ENCODE results near the gene USF2.

USF2 gene

GRCh38 chr19:35296644-35297514, 28.1 kb downstream of the USF2 start:
- H3K4me3 ChIP-seq (ENCODE audit: control insufficient read depth, low read depth, low read length) = no peak overlapping the region
- DNase-seq (ENCODE audit: low read depth) = no peak
- TF ChIP-seq, protein P1, sequence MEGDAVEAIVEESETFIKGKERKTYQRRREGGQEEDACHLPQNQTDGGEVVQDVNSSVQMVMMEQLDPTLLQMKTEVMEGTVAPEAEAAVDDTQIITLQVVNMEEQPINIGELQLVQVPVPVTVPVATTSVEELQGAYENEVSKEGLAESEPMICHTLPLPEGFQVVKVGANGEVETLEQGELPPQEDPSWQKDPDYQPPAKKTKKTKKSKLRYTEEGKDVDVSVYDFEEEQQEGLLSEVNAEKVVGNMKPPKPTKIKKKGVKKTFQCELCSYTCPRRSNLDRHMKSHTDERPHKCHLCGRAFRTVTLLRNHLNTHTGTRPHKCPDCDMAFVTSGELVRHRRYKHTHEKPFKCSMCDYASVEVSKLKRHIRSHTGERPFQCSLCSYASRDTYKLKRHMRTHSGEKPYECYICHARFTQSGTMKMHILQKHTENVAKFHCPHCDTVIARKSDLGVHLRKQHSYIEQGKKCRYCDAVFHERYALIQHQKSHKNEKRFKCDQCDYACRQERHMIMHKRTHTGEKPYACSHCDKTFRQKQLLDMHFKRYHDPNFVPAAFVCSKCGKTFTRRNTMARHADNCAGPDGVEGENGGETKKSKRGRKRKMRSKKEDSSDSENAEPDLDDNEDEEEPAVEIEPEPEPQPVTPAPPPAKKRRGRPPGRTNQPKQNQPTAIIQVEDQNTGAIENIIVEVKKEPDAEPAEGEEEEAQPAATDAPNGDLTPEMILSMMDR (IDR thresholded peaks at IDR 0.05; ENCODE audit: control insufficient read depth, insufficient read depth, low read depth, low read length, missing control alignments) = no peak

- H3K4me3 ChIP-seq (ENCODE audit: control insufficient read depth, low read depth, low read length) = no peak overlapping the region
- DNase-seq (ENCODE audit: low read depth) = no peak
- TF ChIP-seq, protein P1 (IDR thresholded peaks at IDR 0.05; ENCODE audit: control insufficient read depth, insufficient read depth, low read depth, low read length, missing control alignments) = no peak
These were observed 28.7 kb downstream of the USF2 start for GRCh38 chr19:35297515-35297848.

GRCh38 chr19:35297922-35298321, 29.2 kb downstream of the USF2 start:
- TF ChIP-seq, protein P1 (IDR thresholded peaks at IDR 0.05; ENCODE audit: control insufficient read depth, insufficient read depth, low read depth, low read length, missing control alignments) = no peak
- no peak for DNase-seq (ENCODE audit: low read depth)
- H3K4me3 ChIP-seq (ENCODE audit: control insufficient read depth, low read depth, low read length) = no peak overlapping the region

- no peak for DNase-seq (ENCODE audit: low read depth)
- TF ChIP-seq, protein P1 (IDR thresholded peaks at IDR 0.05; ENCODE audit: control insufficient read depth, insufficient read depth, low read depth, low read length, missing control alignments) = no peak
These were observed 29.8 kb downstream of the USF2 start for GRCh38 chr19:35298561-35298972.

GRCh38 chr19:35299523-35300338, 31.0 kb downstream of the USF2 start:
- H3K4me3 ChIP-seq (ENCODE audit: control insufficient read depth, low read depth, low read length) = no peak overlapping the region

More at GRCh38 chr19:35298561-35298972, 29.8 kb downstream of the USF2 start:
- H3K4me3 ChIP-seq (ENCODE audit: control insufficient read depth, low read depth, low read length) = no peak overlapping the region

GRCh38 chr19:35300339-35300649, 31.5 kb downstream of the USF2 start:
- TF ChIP-seq, protein P1 (IDR thresholded peaks at IDR 0.05; ENCODE audit: control insufficient read depth, insufficient read depth, low read depth, low read length, missing control alignments) = no peak
- DNase-seq (ENCODE audit: low read depth) = no peak
- no peak overlapping the region for H3K4me3 ChIP-seq (ENCODE audit: control insufficient read depth, low read depth, low read length)

More at GRCh38 chr19:35299523-35300338, 31.0 kb downstream of the USF2 start:
- TF ChIP-seq, protein P1 (IDR thresholded peaks at IDR 0.05; ENCODE audit: control insufficient read depth, insufficient read depth, low read depth, low read length, missing control alignments) = no peak
- no peak for DNase-seq (ENCODE audit: low read depth)
